ENCODE measurements around the gene PPM1H. TPM values are rescaled to one million over a fixed set of nuclear protein-coding genes. Genes with fewer than 3 reads are reported as not detected.

Gene PPM1H
- 0.22 and 0.65 TPM in 2 replicates for total RNA-seq (2014; rRNA removed; shearing (Covaris generic); ENCODE audit: low replicate concordance)

GRCh38 chr12:62934799-62935674, at the start of gene PPM1H:
PPM1H (minus strand) TSS chr12:62935150; CDS start chr12:62934736, 414 bp downstream.
- Histone ChIP-seq H3K9me2 (replicated peaks; ENCODE audit: insufficient read depth, low read length) (no peaks in the 10 kb centered on the region), H3K9ac (ENCODE audit: low read length) (peak within 1 kb of the TSS; percentile 55), H3K4me3 (ENCODE audit: low read length) (peak within 1 kb of the TSS; percentile 63; the same call in 1 of the 2 replicates), H3K79me2 (ENCODE audit: low read length) (no peaks in the 10 kb centered on the region), H4K20me1 (ENCODE audit: insufficient read depth, low read depth, low read length) (no peaks in the 10 kb centered on the region), H3K9me3 (ENCODE audit: low read length) (no peaks in the 10 kb centered on the region), H3K27ac (ENCODE audit: low read length) (no peak within 1 kb of the TSS), H3K4me2 (ENCODE audit: low read depth, low read length, poor library complexity, severe bottlenecking) (peak within 1 kb of the TSS; percentile 61), H3K27me3 (ENCODE audit: low read length) (no peaks in the 10 kb centered on the region), H3K36me3 (ENCODE audit: insufficient read depth, low read length) (no peaks in the 10 kb centered on the region), H2AFZ (ENCODE audit: low read length) (peak within 1 kb of the TSS; percentile 83; the same call in 1 of the 2 replicates), H3K4me1 (ENCODE audit: low read length) (peaks cover 10% of the 10 kb centered on the region)
- peak; percentile 54 for DNase-seq

- peak; percentile 69 for DNase-seq
Observed at GRCh38 chr12:62983594-62983993, 48.6 kb upstream of the PPM1H start.

GRCh38 chr12:62978768-62979167, 43.8 kb upstream of the PPM1H start:
- H4K20me1 ChIP-seq (ENCODE audit: insufficient read depth, low read depth, low read length): no peaks in the 10 kb centered on the region
- H3K27ac ChIP-seq (ENCODE audit: low read length): no peak overlapping the region
- no peak overlapping the region for H3K9ac ChIP-seq (ENCODE audit: low read length)
- DNase-seq: no peak
- H2AFZ ChIP-seq (ENCODE audit: low read length): no peak overlapping the region
- H3K9me3 ChIP-seq (ENCODE audit: low read length): no peaks in the 10 kb centered on the region
- no peaks in the 10 kb centered on the region for H3K27me3 ChIP-seq (ENCODE audit: low read length)
- no peaks in the 10 kb centered on the region for H3K79me2 ChIP-seq (ENCODE audit: low read length)
- no peaks in the 10 kb centered on the region for H3K36me3 ChIP-seq (ENCODE audit: insufficient read depth, low read length)
- H3K4me1 ChIP-seq (ENCODE audit: low read length): no peaks in the 10 kb centered on the region
- H3K4me3 ChIP-seq (ENCODE audit: low read length): no peak overlapping the region
- H3K4me2 ChIP-seq (ENCODE audit: low read depth, low read length, poor library complexity, severe bottlenecking): no peak overlapping the region
- no peaks in the 10 kb centered on the region for H3K9me2 ChIP-seq (replicated peaks; ENCODE audit: insufficient read depth, low read length)

More at GRCh38 chr12:62983594-62983993, 48.6 kb upstream of the PPM1H start:
- no peak overlapping the region for H3K4me3 ChIP-seq (ENCODE audit: low read length)
- no peak overlapping the region for H3K9ac ChIP-seq (ENCODE audit: low read length)
- H3K27me3 ChIP-seq (ENCODE audit: low read length): no peaks in the 10 kb centered on the region
- H2AFZ ChIP-seq (ENCODE audit: low read length): no peak overlapping the region
- H4K20me1 ChIP-seq (ENCODE audit: insufficient read depth, low read depth, low read length): no peaks in the 10 kb centered on the region
- no peaks in the 10 kb centered on the region for H3K9me3 ChIP-seq (ENCODE audit: low read length)
- no peaks in the 10 kb centered on the region for H3K9me2 ChIP-seq (replicated peaks; ENCODE audit: insufficient read depth, low read length)
- no peaks in the 10 kb centered on the region for H3K36me3 ChIP-seq (ENCODE audit: insufficient read depth, low read length)
- no peaks in the 10 kb centered on the region for H3K79me2 ChIP-seq (ENCODE audit: low read length)
- no peaks in the 10 kb centered on the region for H3K4me1 ChIP-seq (ENCODE audit: low read length)
- H3K4me2 ChIP-seq (ENCODE audit: low read depth, low read length, poor library complexity, severe bottlenecking): no peak overlapping the region
- H3K27ac ChIP-seq (ENCODE audit: low read length): no peak overlapping the region

GRCh38 chr12:62977883-62978282, 42.9 kb upstream of the PPM1H start:
- Histone ChIP-seq H3K27ac (ENCODE audit: low read length) (no peak overlapping the region), H3K9me2 (replicated peaks; ENCODE audit: insufficient read depth, low read length) (no peaks in the 10 kb centered on the region), H3K79me2 (ENCODE audit: low read length) (no peaks in the 10 kb centered on the region), H4K20me1 (ENCODE audit: insufficient read depth, low read depth, low read length) (no peaks in the 10 kb centered on the region), H3K4me3 (ENCODE audit: low read length) (no peak overlapping the region), H3K9ac (ENCODE audit: low read length) (no peak overlapping the region), H3K4me1 (ENCODE audit: low read length) (no peaks in the 10 kb centered on the region), H3K4me2 (ENCODE audit: low read depth, low read length, poor library complexity, severe bottlenecking) (no peak overlapping the region), H3K36me3 (ENCODE audit: insufficient read depth, low read length) (no peaks in the 10 kb centered on the region), H3K27me3 (ENCODE audit: low read length) (no peaks in the 10 kb centered on the region), H3K9me3 (ENCODE audit: low read length) (no peaks in the 10 kb centered on the region), H2AFZ (ENCODE audit: low read length) (no peak overlapping the region)
- no peak for DNase-seq

GRCh38 chr12:62977418-62977817, 42.5 kb upstream of the PPM1H start:
- Histone ChIP-seq H3K4me2 (ENCODE audit: low read depth, low read length, poor library complexity, severe bottlenecking) (no peak overlapping the region), H3K27ac (ENCODE audit: low read length) (no peak overlapping the region), H3K9me3 (ENCODE audit: low read length) (no peaks in the 10 kb centered on the region), H3K4me1 (ENCODE audit: low read length) (no peaks in the 10 kb centered on the region), H3K36me3 (ENCODE audit: insufficient read depth, low read length) (no peaks in the 10 kb centered on the region), H2AFZ (ENCODE audit: low read length) (no peak overlapping the region), H3K27me3 (ENCODE audit: low read length) (no peaks in the 10 kb centered on the region), H3K9me2 (replicated peaks; ENCODE audit: insufficient read depth, low read length) (no peaks in the 10 kb centered on the region), H4K20me1 (ENCODE audit: insufficient read depth, low read depth, low read length) (no peaks in the 10 kb centered on the region), H3K79me2 (ENCODE audit: low read length) (no peaks in the 10 kb centered on the region), H3K4me3 (ENCODE audit: low read length) (no peak overlapping the region), H3K9ac (ENCODE audit: low read length) (no peak overlapping the region)
- no peak for DNase-seq

GRCh38 chr12:62976110-62976662, 41.2 kb upstream of the PPM1H start:
- H3K4me2 ChIP-seq (ENCODE audit: low read depth, low read length, poor library complexity, severe bottlenecking): no peak overlapping the region
- H3K9me2 ChIP-seq (replicated peaks; ENCODE audit: insufficient read depth, low read length): no peaks in the 10 kb centered on the region
- H3K27ac ChIP-seq (ENCODE audit: low read length): no peak overlapping the region
- DNase-seq: no peak
- no peak overlapping the region for H3K4me3 ChIP-seq (ENCODE audit: low read length)
- no peaks in the 10 kb centered on the region for H3K27me3 ChIP-seq (ENCODE audit: low read length)
- no peaks in the 10 kb centered on the region for H4K20me1 ChIP-seq (ENCODE audit: insufficient read depth, low read depth, low read length)
- no peaks in the 10 kb centered on the region for H3K9me3 ChIP-seq (ENCODE audit: low read length)
- H3K4me1 ChIP-seq (ENCODE audit: low read length): no peaks in the 10 kb centered on the region
- no peaks in the 10 kb centered on the region for H3K79me2 ChIP-seq (ENCODE audit: low read length)
- H2AFZ ChIP-seq (ENCODE audit: low read length): no peak overlapping the region
- H3K9ac ChIP-seq (ENCODE audit: low read length): no peak overlapping the region
- no peaks in the 10 kb centered on the region for H3K36me3 ChIP-seq (ENCODE audit: insufficient read depth, low read length)

GRCh38 chr12:62971769-62972525, 37.0 kb upstream of the PPM1H start:
- Histone ChIP-seq H3K27me3 (ENCODE audit: low read length) (no peaks in the 10 kb centered on the region), H3K4me2 (ENCODE audit: low read depth, low read length, poor library complexity, severe bottlenecking) (no peak overlapping the region), H3K36me3 (ENCODE audit: insufficient read depth, low read length) (no peaks in the 10 kb centered on the region), H3K9me3 (ENCODE audit: low read length) (no peaks in the 10 kb centered on the region), H4K20me1 (ENCODE audit: insufficient read depth, low read depth, low read length) (no peaks in the 10 kb centered on the region), H2AFZ (ENCODE audit: low read length) (no peak overlapping the region), H3K9ac (ENCODE audit: low read length) (no peak overlapping the region), H3K27ac (ENCODE audit: low read length) (no peak overlapping the region), H3K9me2 (replicated peaks; ENCODE audit: insufficient read depth, low read length) (no peaks in the 10 kb centered on the region), H3K79me2 (ENCODE audit: low read length) (no peaks in the 10 kb centered on the region), H3K4me1 (ENCODE audit: low read length) (no peaks in the 10 kb centered on the region), H3K4me3 (ENCODE audit: low read length) (no peak overlapping the region)
- DNase-seq: no peak

- no peak overlapping the region for H3K4me3 ChIP-seq (ENCODE audit: low read length)
Observed at GRCh38 chr12:62969695-62970094, 34.7 kb upstream of the PPM1H start.

More at GRCh38 chr12:62969695-62970094, 34.7 kb upstream of the PPM1H start:
- no peaks in the 10 kb centered on the region for H4K20me1 ChIP-seq (ENCODE audit: insufficient read depth, low read depth, low read length)
- H3K27ac ChIP-seq (ENCODE audit: low read length): no peak overlapping the region
- H3K4me1 ChIP-seq (ENCODE audit: low read length): no peaks in the 10 kb centered on the region
- no peak overlapping the region for H3K4me2 ChIP-seq (ENCODE audit: low read depth, low read length, poor library complexity, severe bottlenecking)
- no peaks in the 10 kb centered on the region for H3K36me3 ChIP-seq (ENCODE audit: insufficient read depth, low read length)
- no peaks in the 10 kb centered on the region for H3K27me3 ChIP-seq (ENCODE audit: low read length)
- H3K79me2 ChIP-seq (ENCODE audit: low read length): no peaks in the 10 kb centered on the region
- no peak overlapping the region for H2AFZ ChIP-seq (ENCODE audit: low read length)
- DNase-seq: no peak
- no peaks in the 10 kb centered on the region for H3K9me2 ChIP-seq (replicated peaks; ENCODE audit: insufficient read depth, low read length)
- no peaks in the 10 kb centered on the region for H3K9me3 ChIP-seq (ENCODE audit: low read length)
- H3K9ac ChIP-seq (ENCODE audit: low read length): no peak overlapping the region

All from Karpas-422 (cell line).